ENCODE results near the gene LIN7B. TPM values are rescaled to one million over a fixed set of nuclear protein-coding genes. Genes with fewer than 3 reads are reported as not detected.

LIN7B gene
- total and polyA plus RNA-seq, 9 of the 15 experiments (the other 6 are each of a cell fraction or from before 2014, with no cell fraction given), result 0.89 to 15.7 (median 4.0) TPM

- TF ChIP-seq FIP1L1 (IDR thresholded peaks at IDR 0.05; ENCODE audit: low read depth, low read length, poor library complexity, severe bottlenecking) (peak; percentile 75), ZBTB9 (CRISPR knock-in tag; IDR thresholded peaks at IDR 0.05) (no peak), SIN3A (IDR thresholded peaks at IDR 0.05; ENCODE audit: borderline replicate concordance in 2 of 2, control insufficient read depth in 1 of 2, low read depth in 2 of 2, low read length in 2 of 2) (peak in 1 of 2 experiments; percentile 93; a peak in 2 of 4 replicates), YY1 (IDR thresholded peaks at IDR 0.05; ENCODE audit: borderline replicate concordance in 1 of 3, control insufficient read depth in 1 of 3, extremely low read depth in 1 of 3, insufficient read depth in 3 of 3, insufficient read length in 1 of 3, insufficient replicate concordance in 2 of 3, low read depth in 1 of 3, low read length in 2 of 3) (peak in 1 of 3 experiments; percentile 9), TFAP4 (CRISPR knock-in tag; IDR thresholded peaks at IDR 0.05; ENCODE audit: borderline replicate concordance) (peak; percentile 79), PRMT5 (CRISPR knock-in tag; IDR thresholded peaks at IDR 0.05) (peak; percentile 92), UBTF (IDR thresholded peaks at IDR 0.05; ENCODE audit: borderline replicate concordance in 1 of 2, low read depth in 2 of 2, low read length in 2 of 2) (peak; percentile 99), CTBP1 (IDR thresholded peaks at IDR 0.05; ENCODE audit: borderline replicate concordance) (peak; percentile 72; the same call in 1 of the 2 replicates), ZBTB7A (IDR thresholded peaks at IDR 0.05; ENCODE audit: borderline replicate concordance, control insufficient read depth, low read depth, low read length) (peak; percentile 73; the same call in 1 of the 2 replicates), CREB1 (IDR thresholded peaks at IDR 0.05) (no peak), CREB1 (CRISPR knock-in tag; IDR thresholded peaks at IDR 0.05) (peak; percentile 37; the same call in 1 of the 2 replicates), CXXC5 (CRISPR knock-in tag; IDR thresholded peaks at IDR 0.05) (peak; percentile 65), ZNF146 (CRISPR knock-in tag; IDR thresholded peaks at IDR 0.05; ENCODE audit: unreplicated experiment) (no peak), MIER1 (IDR thresholded peaks at IDR 0.05; ENCODE audit: low read depth) (peak; percentile 78), NR2C2 (CRISPR knock-in tag; IDR thresholded peaks at IDR 0.05) (0 out of 2 replicates have a peak, but pooled peaks have one; percentile 25), NR2C2 (tag; IDR thresholded peaks at IDR 0.05) (no peak)
Measured at GRCh38 chr19:49119411-49120324, 5.5 kb downstream of the LIN7B start, which contains the start of gene PPFIA3 (continued).
